PC-9 (cell line): ENCODE data around the gene PDLIM7. TPM values are rescaled to one million over a fixed set of nuclear protein-coding genes. Genes with fewer than 3 reads are reported as not detected.

ENCODE experiments used
- BruUV-seq: library from RNA; stranded (reverse); fragments of 400-500 nt; replicated peaks from 2 replicates; lab custom pipeline; 2021; lab: Mats Ljungman, UMichigan
- CTCF ChIA-PET: fragments of 300-600 bp; sonication (Branson Sonifier 250); formaldehyde crosslinking; loops from one replicate; lab custom pipeline; 2022; ENCODE audit warnings: antibody characterized with exemption; lab: Charles Lee
- POLR2A ChIA-PET: fragments of 300-600 bp; sonication (Branson Sonifier 250); formaldehyde crosslinking; loops from one replicate; lab custom pipeline; 2022; ENCODE audit warnings: antibody characterized with exemption; ENCODE audit not compliant: unreplicated experiment; lab: Charles Lee
- DNase-seq, 2 experiments: peaks; one replicate each; pipeline versions ENCODE4 v3.0.0 to v3.0.0-alpha.2; 2015 to 2022; ENCODE audit warnings: mixed read lengths in 1 of 2
- H2AFZ ChIP-seq: fragments of 200-600 bp; sonication (generic); 2 replicates; pipeline ENCODE4 v1.8.1; 2017; ENCODE audit warnings: antibody characterized with exemption
- H3F3A ChIP-seq: fragments of 200-600 bp; sonication (generic); 2 replicates; pipeline ENCODE4 v1.8.1; 2017; ENCODE audit warnings: antibody characterized with exemption, mild to moderate bottlenecking, low read depth; ENCODE audit not compliant: insufficient read depth
- H3K27ac ChIP-seq: fragments of 200-600 bp; sonication (generic); 2 replicates; pipeline ENCODE4 v1.6.1; 2016; ENCODE audit warnings: mixed run types
- H3K27me3 ChIP-seq: fragments of 200-600 bp; sonication (generic); 2 replicates; pipeline ENCODE4 v1.6.1; 2016; ENCODE audit warnings: low read depth, mixed run types; ENCODE audit not compliant: insufficient read depth
- H3K36me3 ChIP-seq: fragments of 200-600 bp; sonication (generic); 2 replicates; pipeline ENCODE4 v1.6.1; 2016; ENCODE audit warnings: low read depth, mixed run types
- H3K4me1 ChIP-seq: fragments of 200-600 bp; sonication (generic); replicated peaks from 2 replicates; pipeline ENCODE4 v1.6.1; 2016; ENCODE audit warnings: mixed run types; ENCODE audit not compliant: insufficient read depth
- H3K4me2 ChIP-seq: fragments of 200-600 bp; sonication (generic); 2 replicates; pipeline ENCODE4 v1.6.1; 2017; ENCODE audit warnings: mixed run types
- H3K4me3 ChIP-seq: fragments of 200-600 bp; sonication (generic); 2 replicates; pipeline ENCODE4 v1.6.1; 2016; ENCODE audit warnings: mixed run types
- H3K79me2 ChIP-seq: fragments of 200-600 bp; sonication (generic); 2 replicates; pipeline ENCODE4 v1.6.1; 2017; ENCODE audit warnings: low read depth, mixed run types
- H3K9me2 ChIP-seq: fragments of 200-600 bp; sonication (generic); 2 replicates; pipeline ENCODE4 v1.8.1; 2017; ENCODE audit warnings: mild to moderate bottlenecking; ENCODE audit not compliant: insufficient read depth
- H3K9me3 ChIP-seq: fragments of 200-600 bp; sonication (generic); 2 replicates; pipeline ENCODE4 v1.8.1; 2016; ENCODE audit warnings: low read depth; ENCODE audit not compliant: insufficient read depth
- H4K20me1 ChIP-seq: fragments of 200-600 bp; sonication (generic); 2 replicates; pipeline ENCODE4 v1.8.1; 2017; ENCODE audit not compliant: insufficient read depth
- CTCF ChIP-seq: fragments of 200-600 bp; sonication (generic); conservative IDR thresholded peaks from 2 replicates; pipeline ENCODE4 v1.6.1; 2017; ENCODE audit warnings: mixed run types, antibody characterized with exemption, mild to moderate bottlenecking, moderate library complexity
- EZH2 ChIP-seq: fragments of 200-600 bp; sonication (generic); IDR thresholded peaks from 2 replicates; pipeline ENCODE4 v1.8.0; 2017; ENCODE audit warnings: antibody characterized with exemption, low read depth
- intact Hi-C: fragments of 100-400 bp; cut with micrococcal nuclease; formaldehyde crosslinking; loops from one replicate; pipeline ENCODE4 v1.10.0; 2022; ENCODE audit not compliant: unreplicated experiment
- total RNA-seq: library from RNA; stranded (reverse); gene quantifications from 2 replicates; pipeline ENCODE4 v1.2.3, GENCODE V29; 2021

The PDLIM7 gene
- total RNA-seq, 1 experiment from 2014 or later, result 167 TPM

GRCh38 chr5:177434437-177434836 lies 63.0 kb downstream of the PDLIM7 start:
- H3K9me2 ChIP-seq, result no peaks in the 10 kb centered on the region
- no TSS peak for BruUV-seq
- no peak overlapping the region for H2AFZ ChIP-seq
- no peak overlapping the region for H3K4me2 ChIP-seq
- no peak for DNase-seq
- H3F3A ChIP-seq, result peaks cover 37% of the 10 kb centered on the region
- peaks cover 7% of the 10 kb centered on the region for H3K79me2 ChIP-seq
- TF ChIP-seq CTCF (no peak), EZH2 (no peak)
- intact Hi-C loops, result no loop called here
- peaks cover 15% of the 10 kb centered on the region; the same call in 1 of the 2 replicates for H4K20me1 ChIP-seq
- H3K9me3 ChIP-seq, result no peaks in the 10 kb centered on the region
- ChIA-PET CTCF (no interaction called here), POLR2A (no interaction called here)
- no peaks in the 10 kb centered on the region for H3K4me1 ChIP-seq
- H3K27ac ChIP-seq, result no peak overlapping the region
- no peaks in the 10 kb centered on the region for H3K36me3 ChIP-seq
- no peaks in the 10 kb centered on the region for H3K27me3 ChIP-seq
- no peak overlapping the region for H3K4me3 ChIP-seq

GRCh38 chr5:177433658-177434217 lies 63.7 kb downstream of the PDLIM7 start:
- no peak for TF ChIP-seq EZH2
- TF ChIP-seq CTCF, result no peak
- H3K4me3 ChIP-seq, result no peak overlapping the region
- no peaks in the 10 kb centered on the region for H3K36me3 ChIP-seq
- H3K9me2 ChIP-seq, result no peaks in the 10 kb centered on the region
- peaks cover 16% of the 10 kb centered on the region for H4K20me1 ChIP-seq
- peaks cover 30% of the 10 kb centered on the region; the same call in 1 of the 2 replicates for H3F3A ChIP-seq
- H3K27ac ChIP-seq, result no peak overlapping the region
- ChIA-PET CTCF (no interaction called here), POLR2A (interaction anchor here (0.6 kb wide), 1 partner anchor 47 kb away, joined by 4 read pairs; no protein-coding TSS in a partner anchor)
- intact Hi-C loops, result no loop called here
- H3K9me3 ChIP-seq, result no peaks in the 10 kb centered on the region
- DNase-seq, result no peak
- no peaks in the 10 kb centered on the region for H3K27me3 ChIP-seq
- H3K4me2 ChIP-seq, result no peak overlapping the region
- H2AFZ ChIP-seq, result no peak overlapping the region
- peaks cover 14% of the 10 kb centered on the region for H3K79me2 ChIP-seq
- no TSS peak for BruUV-seq
- H3K4me1 ChIP-seq, result no peaks in the 10 kb centered on the region

Other genes starting within 250 kb of the PDLIM7 start
- 16.9 and 25.2 TPM in 2 replicates for gene RAB24, start 193.9 kb downstream of the PDLIM7 start, total RNA-seq
- gene PRELID1, start 193.8 kb downstream of the PDLIM7 start, total RNA-seq, result 189 and 209 TPM in 2 replicates
- 50.0 and 54.8 TPM in 2 replicates for gene MXD3, start 185.7 kb downstream of the PDLIM7 start, total RNA-seq
- 129 and 153 TPM in 2 replicates for gene LMAN2, start 145.9 kb downstream of the PDLIM7 start, total RNA-seq
- 11.9 and 13.6 TPM in 2 replicates for gene RGS14, start 139.7 kb downstream of the PDLIM7 start, total RNA-seq
- 0.28 TPM in 1 of 2 replicates, not detected in the other for gene SLC34A1, start 113.2 kb downstream of the PDLIM7 start, total RNA-seq
- gene PFN3, start 96.9 kb downstream of the PDLIM7 start, total RNA-seq, result not detected in 2 replicates
- 14.5 and 17.0 TPM in 2 replicates for gene F12, start 88.0 kb downstream of the PDLIM7 start, total RNA-seq
- gene GRK6, start 70.9 kb downstream of the PDLIM7 start, total RNA-seq, result 82.3 and 124 TPM in 2 replicates
- gene PRR7, start 50.8 kb downstream of the PDLIM7 start, total RNA-seq, result 22.2 and 31.7 TPM in 2 replicates
- gene DBN1, start 24.0 kb downstream of the PDLIM7 start, total RNA-seq, result 144 and 181 TPM in 2 replicates
- 12.2 and 12.3 TPM in 2 replicates for gene DOK3, start 12.2 kb upstream of the PDLIM7 start, total RNA-seq
- gene DDX41, start 19.4 kb upstream of the PDLIM7 start, total RNA-seq, result 90.8 and 93.1 TPM in 2 replicates
- gene FAM193B, start 57.0 kb upstream of the PDLIM7 start, total RNA-seq, result 70.4 and 102 TPM in 2 replicates
- gene TMED9, start 94.6 kb upstream of the PDLIM7 start, total RNA-seq, result 168 and 173 TPM in 2 replicates
- gene B4GALT7, start 102.5 kb upstream of the PDLIM7 start, total RNA-seq, result 27.9 and 29.5 TPM in 2 replicates